HG03460 (cell line): Measurements from ENCODE around the gene WFDC5.

Experiments used
- ATAC-seq: cut with Tn5 transposase; IDR thresholded peaks from one replicate; pipeline ENCODE4 v1.9.1; 2021; ENCODE audit not compliant: unreplicated experiment

The WFDC5 gene

DNA sequence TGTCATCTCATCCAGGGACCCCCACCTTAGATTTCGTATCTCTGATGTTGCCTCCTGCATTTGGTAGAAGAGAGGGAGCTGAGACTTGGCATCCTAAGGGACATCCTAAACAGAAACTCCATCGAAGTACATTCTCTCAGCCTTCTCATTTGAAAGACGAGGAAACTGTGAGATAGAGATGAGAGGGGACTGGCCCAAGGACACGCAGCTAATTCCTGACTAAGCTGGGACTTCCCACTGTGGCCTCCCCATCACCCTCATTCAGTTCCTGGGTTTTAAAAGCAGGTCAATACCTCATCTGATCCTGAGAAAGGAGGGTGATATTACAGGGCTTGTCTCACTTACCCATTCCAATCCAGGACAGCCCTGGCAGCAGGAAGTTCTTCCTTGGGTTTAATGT is 855 bp upstream of the WFDC5 start:
- ATAC-seq, result no peak

DNA sequence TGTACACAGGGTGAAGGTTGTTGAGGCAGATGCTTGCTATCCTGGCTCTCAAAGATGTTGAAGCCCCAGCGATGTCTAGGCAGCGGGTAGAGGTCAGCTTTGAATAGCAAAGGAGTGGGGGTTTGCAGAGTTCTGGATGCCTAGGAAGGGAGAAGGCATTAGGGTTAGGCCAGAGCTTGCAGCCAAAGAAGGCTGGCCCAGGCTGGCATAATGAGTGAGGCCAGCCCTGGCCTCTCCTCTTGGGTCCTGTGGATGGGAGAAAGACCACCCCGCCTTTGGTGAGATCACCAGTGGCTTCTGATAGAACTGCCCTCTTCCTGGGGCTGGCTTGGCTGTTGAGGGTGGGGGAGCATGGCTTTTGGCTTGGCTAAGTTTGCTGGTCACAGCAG is 406 bp upstream of the WFDC5 start:
- ATAC-seq, result no peak

DNA sequence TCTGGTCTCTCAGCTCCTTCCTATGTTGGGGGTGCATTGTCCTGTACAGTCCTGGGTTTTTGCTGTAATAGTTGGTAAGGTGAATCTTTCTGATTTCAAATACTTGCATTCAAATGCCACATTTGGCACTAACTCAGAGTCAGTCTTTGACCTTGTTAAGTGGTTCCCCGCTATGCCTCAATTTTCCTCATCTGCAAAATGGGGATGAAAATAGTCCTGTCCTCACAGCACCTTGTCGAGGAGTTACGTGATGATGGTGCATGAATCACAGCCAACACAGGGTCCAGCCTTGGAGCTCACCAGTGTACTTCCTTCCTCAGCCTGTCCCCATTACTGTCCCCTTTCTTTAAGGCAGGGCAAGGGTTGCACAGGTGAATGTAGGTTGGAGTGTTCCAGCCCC is 1.1 kb downstream of the WFDC5 start:
- ATAC-seq, result no peak

DNA sequence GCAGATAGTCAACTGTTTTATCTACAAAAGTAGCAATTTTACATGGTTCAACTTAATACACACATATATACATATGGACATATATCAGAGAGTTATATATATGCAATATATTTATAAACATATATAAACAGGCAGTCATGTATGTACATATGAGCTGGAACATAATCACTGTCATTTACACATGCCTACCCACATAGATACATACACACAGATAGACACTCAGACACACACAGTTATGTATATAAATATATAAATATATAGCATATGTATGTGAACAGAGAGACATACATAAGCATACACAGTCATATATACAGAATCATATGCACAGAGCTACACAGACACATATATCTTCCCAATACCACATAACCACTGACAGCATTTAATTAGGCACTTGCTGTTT is 2.2 kb downstream of the WFDC5 start:
- ATAC-seq, result no peak

DNA sequence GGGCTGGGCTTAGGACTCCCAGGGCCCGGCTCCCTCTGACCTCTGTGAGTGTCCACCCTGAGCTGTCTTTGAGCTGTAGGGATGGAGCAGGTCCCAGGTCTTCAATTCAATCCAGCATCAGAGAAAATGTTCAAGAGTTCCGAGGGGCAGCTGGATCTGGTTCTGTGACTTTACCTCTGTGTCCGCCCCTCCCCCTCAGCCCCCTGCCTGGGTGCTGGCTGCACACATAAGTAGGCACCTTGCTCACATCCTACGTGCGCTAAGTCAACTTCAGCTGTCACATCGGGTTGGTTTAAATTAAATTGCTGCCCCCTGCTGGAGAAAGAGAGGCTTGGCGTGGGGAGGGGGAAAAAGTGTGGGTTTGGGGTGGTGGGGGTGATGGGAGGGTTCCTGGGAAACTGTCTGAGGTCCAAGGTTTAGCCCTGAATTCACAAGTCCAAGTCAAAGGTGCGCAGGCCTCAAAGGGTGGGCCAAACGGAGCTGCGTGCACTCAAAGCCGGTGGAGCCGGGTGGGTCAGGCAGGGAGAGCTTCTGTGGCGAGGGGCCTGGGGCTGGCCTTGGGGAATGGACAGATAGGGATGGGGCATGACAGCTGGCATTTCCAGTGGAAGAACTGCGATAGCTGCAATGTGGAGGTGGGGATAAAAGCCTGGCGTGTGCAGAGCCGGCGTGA is 3.0 kb downstream of the WFDC5 start:
- ATAC-seq, result no peak

DNA sequence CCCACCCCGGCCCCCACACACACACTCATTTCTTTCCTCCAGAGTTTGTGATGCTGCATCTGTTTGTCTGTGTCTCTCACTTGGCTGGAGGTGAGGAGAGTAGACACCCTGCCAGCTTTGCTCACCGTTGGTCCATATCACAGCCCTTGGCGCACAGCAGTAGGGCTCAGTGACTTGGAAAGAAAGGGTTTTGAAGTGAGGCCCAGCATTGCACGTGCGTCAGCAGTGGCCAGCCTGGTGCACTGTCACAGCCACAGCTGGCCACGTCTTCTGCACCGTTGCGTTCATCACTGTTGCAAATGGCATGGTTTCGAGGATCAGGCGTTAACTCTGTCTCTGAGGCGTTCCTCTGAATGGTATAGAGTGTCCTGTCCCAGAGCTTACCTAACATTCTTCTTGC is 3.7 kb downstream of the WFDC5 start:
- ATAC-seq, result no peak

DNA sequence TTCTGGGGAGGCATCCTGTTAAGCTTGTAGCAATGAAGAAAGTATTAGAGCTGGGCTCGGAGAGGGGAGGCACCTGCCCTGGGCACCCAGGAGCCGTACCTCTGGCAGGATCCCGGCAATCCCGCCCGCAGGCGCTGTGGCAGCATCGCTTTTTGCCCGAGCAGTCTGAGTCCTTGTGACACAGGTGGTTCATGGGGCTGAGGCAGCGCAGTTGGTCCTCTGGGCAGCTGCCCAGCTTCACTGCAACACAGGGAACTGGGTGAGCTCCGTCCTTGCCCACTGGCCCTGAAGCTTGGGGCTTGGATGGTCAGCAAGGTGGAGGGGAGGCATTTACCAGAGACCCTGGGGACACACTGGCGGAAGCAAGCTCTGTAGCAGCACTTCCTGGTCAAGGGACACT is 4.7 kb downstream of the WFDC5 start:
- ATAC-seq, result no peak

DNA sequence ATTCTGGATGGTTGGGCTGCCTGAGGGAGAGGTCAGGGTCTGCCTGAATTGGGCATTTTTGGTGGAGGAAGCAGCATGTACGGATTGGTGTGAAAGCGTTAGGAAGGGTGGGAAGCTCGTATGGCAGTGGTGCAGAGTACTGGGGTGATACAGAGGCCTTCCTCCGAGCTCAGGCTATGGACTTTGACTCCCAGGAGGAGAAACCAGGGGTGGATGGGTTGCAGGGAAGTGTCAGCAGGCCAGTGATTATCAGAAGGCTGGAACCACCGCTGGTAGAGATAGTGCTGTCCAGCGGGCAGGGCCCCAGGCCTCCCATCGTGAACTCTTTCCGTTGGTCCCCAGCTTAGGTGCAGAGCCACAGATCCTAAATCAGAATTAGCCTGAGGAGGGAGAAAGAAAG is 5.3 kb downstream of the WFDC5 start:
- no peak for ATAC-seq

DNA sequence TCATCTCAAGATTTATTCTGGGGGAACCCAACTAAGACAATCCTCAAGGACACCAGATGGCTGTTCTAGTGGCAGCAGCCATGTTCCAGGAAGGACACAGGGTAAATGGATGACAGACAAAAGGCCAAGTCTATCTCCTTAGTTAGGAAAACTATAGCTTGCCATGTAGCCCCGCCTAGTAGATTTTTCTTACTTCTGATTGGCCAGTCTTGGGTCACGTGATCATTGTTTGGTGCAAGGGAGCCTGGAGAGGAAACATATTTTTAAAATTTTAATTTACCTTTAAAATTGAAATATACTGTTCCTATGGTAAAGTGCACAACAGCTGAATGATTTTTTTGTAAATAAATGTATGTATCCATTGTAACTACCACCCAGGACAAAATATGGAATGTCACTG is 9.7 kb downstream of the WFDC5 start:
- no peak for ATAC-seq

DNA sequence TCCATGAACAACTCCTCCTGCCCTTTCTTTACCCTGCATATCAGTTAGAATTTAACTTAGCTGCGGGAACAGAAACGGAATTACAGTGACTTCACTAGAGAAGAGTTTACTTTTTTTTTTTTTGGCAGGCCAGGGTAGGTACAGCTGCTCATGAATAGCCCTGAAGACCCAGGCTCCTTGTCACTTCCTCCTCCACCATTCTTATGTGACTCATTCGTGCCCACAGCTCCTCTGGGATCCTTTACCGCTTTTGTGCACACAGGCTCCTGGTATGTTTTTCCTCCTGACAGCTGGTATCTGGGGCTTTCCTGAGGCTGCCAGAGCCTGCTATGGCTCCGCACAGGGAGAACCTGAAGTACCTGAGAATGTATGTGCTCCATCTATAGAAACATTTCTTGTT is 10.2 kb downstream of the WFDC5 start:
- ATAC-seq, result no peak

DNA sequence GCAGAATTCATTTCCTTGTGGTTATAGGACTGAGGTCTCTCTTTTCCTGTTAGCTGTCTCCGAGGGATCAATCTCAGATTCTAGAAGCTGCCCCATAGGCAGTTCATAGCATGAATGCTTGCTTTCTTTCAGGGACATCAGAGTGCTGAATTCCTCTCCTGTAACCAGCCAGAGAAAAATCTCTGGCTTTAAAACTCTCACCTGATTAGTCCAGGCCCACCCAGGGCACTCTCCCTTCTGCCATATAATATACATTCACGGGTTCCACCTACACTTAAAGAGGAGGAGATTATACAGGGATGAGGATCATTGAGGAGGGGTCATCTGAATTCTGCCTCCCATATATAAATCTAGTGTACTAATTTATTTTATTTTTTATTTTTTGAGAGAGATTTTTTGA is 11.9 kb downstream of the WFDC5 start:
- no peak for ATAC-seq

DNA sequence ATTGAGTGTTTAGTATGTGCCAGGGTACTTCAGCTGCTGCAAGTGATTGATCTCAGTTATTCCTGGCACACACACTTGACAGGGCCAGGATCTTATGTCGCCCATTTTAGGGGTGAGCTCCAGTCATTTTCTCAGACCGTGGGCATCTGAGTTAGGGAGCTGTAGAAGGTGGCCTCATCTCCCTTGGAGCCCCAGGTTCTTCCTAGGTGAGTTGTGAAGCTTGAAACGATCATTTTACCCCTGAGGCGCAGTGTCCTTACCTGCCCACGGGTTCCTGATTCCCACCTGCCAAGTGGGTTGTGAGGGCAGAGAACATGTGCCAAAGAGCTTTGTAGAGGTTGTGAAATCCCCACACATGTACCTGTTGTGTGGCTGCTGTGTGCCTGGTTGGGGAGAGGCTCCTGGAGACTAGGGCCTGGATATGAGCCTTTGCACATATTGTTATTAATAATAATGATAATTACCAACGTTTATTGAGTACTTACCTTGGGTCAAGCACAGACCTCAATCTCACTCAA is 13.6 kb downstream of the WFDC5 start:
- no peak for ATAC-seq

DNA sequence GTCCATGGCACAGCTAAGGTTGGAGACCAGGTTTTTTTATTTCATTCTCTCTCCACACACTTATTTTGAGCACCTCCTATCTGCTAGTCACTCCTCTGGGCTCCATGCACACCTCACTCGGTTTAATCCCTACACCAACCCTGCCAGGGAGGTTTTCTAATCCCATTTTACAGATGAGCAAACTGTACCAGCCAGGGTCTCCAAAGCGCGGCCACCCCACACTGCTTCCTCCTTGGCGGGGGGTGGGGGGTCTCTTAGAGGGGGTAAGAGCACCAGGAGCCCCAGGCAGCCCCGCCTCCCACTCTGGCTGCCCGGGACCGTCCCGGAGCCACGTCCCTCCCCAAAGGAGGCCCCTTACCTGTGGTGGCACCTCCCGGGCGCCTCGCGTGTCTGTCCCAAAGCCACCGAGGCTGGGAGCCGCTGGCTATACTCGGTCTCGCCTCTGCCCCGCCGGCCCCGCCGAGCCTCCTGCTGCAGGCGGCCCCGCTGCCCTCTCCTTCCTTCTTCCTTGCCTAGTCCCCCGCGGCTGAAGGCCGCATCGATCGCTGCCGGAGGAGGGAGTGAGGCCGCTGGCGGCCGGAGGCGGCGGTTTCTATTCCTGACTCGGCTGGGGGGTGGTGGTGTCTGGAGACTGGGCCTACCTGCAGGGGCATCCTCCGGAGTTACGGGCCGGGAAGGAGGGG is 14.3 kb downstream of the WFDC5 start, which contains the start of gene KCNS1:
Gene KCNS1 (minus strand): TSS at position 565 of the 683 bp plus-strand sequence. CDS start 1,891 bp downstream, outside the sequence.
- ATAC-seq, result no peak

DNA sequence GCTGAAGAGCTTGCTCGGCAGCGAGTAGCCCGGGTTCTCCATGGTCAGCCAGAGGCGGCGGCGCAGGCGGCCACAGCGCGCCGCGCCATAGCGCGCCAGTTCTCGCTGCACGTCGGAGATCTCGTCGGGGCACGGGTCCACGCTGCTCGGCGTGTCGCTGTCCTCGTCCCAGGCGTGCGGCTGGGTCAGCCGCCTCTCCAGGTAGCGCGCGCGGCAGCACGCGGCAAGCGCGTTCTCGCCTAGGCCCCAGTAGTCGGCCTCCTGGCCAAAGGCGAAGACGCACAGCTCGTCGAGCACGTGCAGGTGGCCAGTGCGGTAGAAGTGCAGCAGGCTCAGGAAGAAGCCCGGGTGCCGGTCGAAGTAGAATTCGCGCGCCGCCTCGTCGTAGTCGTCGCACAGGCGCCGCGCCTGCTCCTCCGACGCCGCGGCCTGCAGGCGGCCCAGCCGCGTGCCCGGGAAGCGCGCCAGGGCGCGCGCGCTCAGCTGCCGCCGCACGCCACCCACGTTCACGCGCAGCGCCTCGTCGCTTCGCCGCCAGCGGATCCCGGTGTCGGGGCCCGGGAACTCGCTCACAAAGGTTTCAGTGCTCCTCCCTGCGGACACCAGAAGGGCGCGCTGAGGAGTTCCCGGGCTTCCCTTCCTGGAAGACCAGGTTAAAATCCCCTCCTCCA is 16.7 kb downstream of the WFDC5 start:
- no peak for ATAC-seq

DNA sequence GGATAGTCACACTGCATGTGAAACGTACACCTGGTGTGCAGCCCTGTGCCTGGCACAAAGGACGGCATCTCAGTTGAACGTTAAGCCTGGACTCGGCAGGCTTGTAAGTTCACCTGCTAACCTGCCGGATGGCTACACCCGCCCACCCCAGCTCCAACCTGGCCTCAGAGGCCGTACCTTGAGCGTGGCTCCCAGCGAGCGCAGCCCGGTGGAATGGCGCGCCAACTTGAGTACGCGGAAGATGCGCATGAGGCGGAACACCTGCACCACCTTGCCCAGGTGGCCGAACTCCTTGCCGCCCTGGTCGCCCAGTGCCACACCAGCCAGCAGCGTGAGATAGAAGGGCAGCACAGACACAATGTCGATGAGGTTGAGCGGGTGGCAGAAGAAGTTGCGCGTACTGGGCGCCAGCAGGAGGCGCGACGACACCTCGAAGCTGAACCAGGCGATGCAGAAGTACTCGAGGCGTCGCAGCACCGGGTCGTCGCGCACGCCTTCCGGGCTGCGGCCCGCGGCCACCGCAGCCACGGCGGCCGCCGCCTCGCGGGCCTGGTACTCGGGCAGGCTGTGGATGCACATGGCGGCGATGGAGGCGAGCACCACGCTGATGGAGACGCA is 17.4 kb downstream of the WFDC5 start:
- no peak for ATAC-seq

DNA sequence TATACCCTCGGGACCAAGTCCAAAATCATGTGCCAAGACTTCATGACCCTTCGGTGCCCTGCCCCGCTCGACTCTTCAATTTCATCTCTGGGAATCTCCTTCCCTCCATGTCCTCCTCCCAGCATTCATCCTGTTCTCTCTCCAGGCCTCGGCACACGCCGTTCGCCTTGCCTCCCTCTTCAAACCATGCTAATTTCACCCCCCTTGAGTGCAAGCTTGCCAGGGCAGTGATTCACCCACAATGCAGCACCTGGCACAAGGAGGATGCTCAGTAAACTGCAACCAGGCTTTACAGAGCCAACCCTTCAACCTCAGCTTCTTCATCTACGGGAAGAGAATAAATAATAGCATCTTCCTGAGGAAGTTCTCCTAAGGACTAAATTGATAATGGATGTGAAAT is 18.2 kb downstream of the WFDC5 start:
- no peak for ATAC-seq

DNA sequence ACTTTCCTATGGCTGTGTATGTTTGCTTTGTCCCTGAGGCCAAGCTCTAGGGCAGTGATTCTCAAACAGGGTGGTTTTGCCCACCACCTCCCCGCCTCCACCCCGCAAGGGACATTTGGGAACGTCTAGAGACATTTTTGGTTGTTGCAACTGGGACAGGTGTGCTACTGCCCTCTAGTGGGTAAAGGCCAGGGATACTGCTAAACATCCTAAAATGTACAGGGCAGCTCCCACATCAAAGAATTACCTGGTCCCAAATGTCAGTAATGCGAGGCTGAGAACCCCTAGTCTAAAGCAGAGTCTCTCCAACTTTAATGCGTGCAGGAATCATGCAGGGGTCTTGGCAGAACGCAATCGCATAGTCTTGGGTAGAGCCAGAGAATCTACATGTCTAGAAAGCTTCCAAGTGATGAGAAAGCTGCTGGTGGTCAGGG is 19.2 kb downstream of the WFDC5 start:
- no peak for ATAC-seq

DNA sequence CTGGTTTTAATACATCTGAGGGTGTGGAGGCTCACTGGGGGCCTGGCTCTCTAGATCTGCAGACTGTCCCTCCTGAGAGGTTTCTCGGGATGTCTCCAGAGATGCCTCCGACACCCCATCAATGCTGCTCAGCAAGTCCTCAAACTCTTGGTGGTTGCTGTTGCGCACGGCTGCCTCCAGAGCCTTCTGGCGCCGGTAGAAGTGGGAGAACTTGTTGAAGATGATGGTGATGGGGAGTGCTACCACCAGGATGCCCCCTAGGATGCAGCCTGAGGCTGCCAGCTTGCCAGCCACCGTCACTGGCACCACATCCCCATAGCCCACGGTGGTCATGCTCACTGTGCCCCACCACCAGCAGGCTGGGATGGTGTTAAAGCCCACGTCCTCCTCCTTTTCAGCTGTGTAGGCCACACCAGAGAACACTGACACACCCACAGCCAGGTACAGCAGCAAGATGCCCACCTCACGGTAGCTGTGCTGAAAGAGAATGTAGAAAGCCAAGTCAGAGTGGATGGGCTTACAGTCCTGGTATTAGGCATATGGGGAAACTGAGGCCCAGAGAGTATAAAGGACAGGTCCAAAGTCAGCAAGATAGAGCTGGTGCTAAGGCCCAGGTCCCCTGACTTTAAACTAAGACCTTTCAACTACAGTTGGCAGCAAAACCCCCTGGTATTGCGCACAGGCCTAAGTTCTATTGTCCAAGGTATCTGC is 20.0 kb downstream of the WFDC5 start:
- ATAC-seq, result no peak

DNA sequence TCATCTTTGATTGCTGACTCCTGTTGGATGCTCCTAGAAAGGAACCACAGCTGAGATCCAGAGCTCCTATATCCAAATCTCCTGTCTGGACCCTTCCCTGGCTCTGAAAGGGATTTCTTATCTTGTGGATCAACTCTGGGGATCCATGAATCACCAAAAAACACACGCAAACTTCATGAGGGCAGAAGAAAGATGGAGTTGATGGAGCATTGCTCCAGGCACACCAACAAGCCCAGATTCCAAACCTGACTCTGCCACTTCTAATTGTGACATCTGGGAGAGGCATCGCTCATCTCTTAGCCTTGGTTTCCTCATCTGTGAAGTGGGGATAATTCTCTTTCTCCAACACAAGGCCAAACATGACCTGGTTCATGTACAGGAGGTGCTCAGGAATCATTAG is 20.8 kb downstream of the WFDC5 start:
- ATAC-seq, result no peak

DNA sequence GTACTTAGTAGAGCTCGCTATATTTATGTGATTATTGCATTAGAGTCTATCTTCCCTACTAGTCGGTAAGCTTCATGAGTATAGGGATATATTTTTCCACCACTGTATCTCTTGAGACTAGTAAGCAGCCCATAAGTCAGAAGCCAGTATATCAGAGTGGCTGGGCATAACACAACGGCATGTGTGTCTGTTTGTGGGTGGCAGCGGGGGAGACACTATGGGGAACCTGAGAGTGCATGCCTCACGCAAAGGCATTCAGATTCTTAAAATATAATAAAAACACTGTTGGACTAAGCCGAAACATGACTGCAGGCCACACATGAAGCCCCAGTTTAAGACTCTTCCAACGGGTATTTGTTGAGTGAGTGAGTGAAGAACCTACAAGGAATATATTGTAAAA is 22.1 kb downstream of the WFDC5 start:
- ATAC-seq, result no peak

DNA sequence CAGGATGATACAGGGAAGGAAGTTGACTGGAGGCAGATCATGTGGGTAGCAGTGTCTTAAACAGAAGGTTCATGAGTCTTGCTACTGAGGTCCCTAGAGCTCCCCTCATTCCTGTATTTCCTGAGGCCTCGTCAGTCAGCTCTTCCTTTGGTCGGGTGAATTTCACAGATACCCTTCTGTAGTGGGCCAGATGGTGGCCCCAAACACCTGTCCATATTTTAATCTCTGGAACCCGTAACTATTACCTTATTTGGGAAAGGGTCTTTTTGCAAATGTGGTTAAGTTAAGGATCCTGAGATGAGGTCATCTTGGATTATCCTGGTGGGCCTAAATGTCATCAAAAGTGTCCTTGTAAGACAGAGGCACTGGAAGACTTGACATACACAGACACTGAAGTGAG is 23.6 kb downstream of the WFDC5 start:
- ATAC-seq, result no peak
